HG03432 (cell line): ENCODE results near the gene RALB.
"Not testable (repeated sequence)": the region's sequence is repeated elsewhere in the genome, so short reads cannot be mapped to it uniquely, and the experiment has no call there.

ENCODE experiments used
- ATAC-seq: cut with Tn5 transposase; IDR thresholded peaks from one replicate; pipeline ENCODE4 v1.9.1; 2021; ENCODE audit warnings: mild to moderate bottlenecking, moderate library complexity; ENCODE audit not compliant: unreplicated experiment

Gene RALB

GRCh38 chr2:120291401-120292311 lies 39.0 kb downstream of the RALB start:
- no peak for ATAC-seq

GRCh38 chr2:120293096-120294007 lies 40.7 kb downstream of the RALB start:
- peak; percentile 50 for ATAC-seq

- ATAC-seq: peak; percentile 98
These were observed 41.3 kb downstream of the RALB start for GRCh38 chr2:120294008-120294340.

- no peak for ATAC-seq
These were observed 45.7 kb downstream of the RALB start for GRCh38 chr2:120298173-120298835.

- no peak for ATAC-seq
These were observed 46.4 kb downstream of the RALB start for GRCh38 chr2:120299004-120299403.

- no peak for ATAC-seq
These were observed 46.9 kb downstream of the RALB start for GRCh38 chr2:120299561-120299960.

GRCh38 chr2:120300385-120300784 lies 47.7 kb downstream of the RALB start:
- ATAC-seq: no peak

- ATAC-seq: no peak
These were observed 48.6 kb downstream of the RALB start for GRCh38 chr2:120301284-120301683.

GRCh38 chr2:120302301-120302700 lies 49.6 kb downstream of the RALB start:
- ATAC-seq: no peak

- no peak for ATAC-seq
These were observed 50.5 kb downstream of the RALB start for GRCh38 chr2:120303177-120303576.

GRCh38 chr2:120305296-120305695 lies 52.6 kb downstream of the RALB start:
- no peak for ATAC-seq

- ATAC-seq: no peak
These were observed 53.4 kb downstream of the RALB start for GRCh38 chr2:120305937-120306490.

GRCh38 chr2:120307482-120307881 lies 54.8 kb downstream of the RALB start:
- no peak for ATAC-seq

- peak; percentile 45 for ATAC-seq
These were observed 55.6 kb downstream of the RALB start for GRCh38 chr2:120308038-120308910.

GRCh38 chr2:120310136-120310535 lies 57.5 kb downstream of the RALB start:
- peak; percentile 62 for ATAC-seq

- ATAC-seq: not testable (repeated sequence)
These were observed 58.2 kb downstream of the RALB start for GRCh38 chr2:120310841-120311240.

- ATAC-seq: no peak
These were observed 59.4 kb downstream of the RALB start for GRCh38 chr2:120312076-120312475.

GRCh38 chr2:120312860-120313694 lies 60.4 kb downstream of the RALB start:
- ATAC-seq: peak; percentile 48
